RWPE1 (cell line): ENCODE data around the gene ASB13.

Experiments
- CTCF ChIA-PET: fragments of 350-600 bp; sonication (Branson Sonifier 250); formaldehyde crosslinking; extraction: SDS; loops from one replicate; lab custom pipeline; 2021; lab: Yijun Ruan, JAX
- POLR2A ChIA-PET: fragments of 400-600 bp; formaldehyde crosslinking; extraction: SDS; loops from one replicate; lab custom pipeline; 2020; ENCODE audit warnings: antibody characterized with exemption; ENCODE audit not compliant: low non-redundant PET; lab: Yijun Ruan, JAX
- DNase-seq: peaks from one replicate; pipeline ENCODE4 v3.0.0; 2012; ENCODE audit warnings: low spot score
- H3K27ac ChIP-seq: fragments of 450-650 bp; 2 replicates; pipeline ENCODE4 v1.5.1; 2017
- TF ChIP-seq, protein P1 (sequence below): fragments of 450-650 bp; conservative IDR thresholded peaks from 2 replicates; pipeline ENCODE4 v1.5.1; 2017; ENCODE audit warnings: low read depth, mild to moderate bottlenecking

Gene ASB13

DNA sequence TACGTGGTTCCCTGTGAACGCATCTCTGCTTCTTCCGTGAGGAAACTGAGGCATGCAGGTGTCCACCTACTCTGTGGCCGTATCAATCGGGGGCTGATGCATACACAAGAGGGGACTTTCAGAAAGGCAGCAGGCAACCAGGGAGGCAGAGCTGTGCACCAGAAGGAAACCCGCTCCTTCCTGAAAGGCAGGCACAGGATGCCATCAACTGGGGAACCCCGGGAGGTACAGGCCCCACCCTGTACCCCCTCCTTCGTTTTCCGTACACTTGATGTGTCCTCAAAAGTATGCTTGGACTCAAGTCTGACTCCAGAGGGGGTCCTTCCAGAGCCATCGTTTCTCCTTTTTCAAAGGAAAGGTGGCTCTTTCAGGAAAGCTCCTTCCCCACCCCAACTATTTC lies 59.5 kb downstream of the ASB13 start:
- ChIA-PET POLR2A (no interaction called here), CTCF (interaction anchor here (0.7 kb wide), 1 partner anchor 281 kb away, joined by 3 read pairs; no protein-coding TSS in a partner anchor)

DNA sequence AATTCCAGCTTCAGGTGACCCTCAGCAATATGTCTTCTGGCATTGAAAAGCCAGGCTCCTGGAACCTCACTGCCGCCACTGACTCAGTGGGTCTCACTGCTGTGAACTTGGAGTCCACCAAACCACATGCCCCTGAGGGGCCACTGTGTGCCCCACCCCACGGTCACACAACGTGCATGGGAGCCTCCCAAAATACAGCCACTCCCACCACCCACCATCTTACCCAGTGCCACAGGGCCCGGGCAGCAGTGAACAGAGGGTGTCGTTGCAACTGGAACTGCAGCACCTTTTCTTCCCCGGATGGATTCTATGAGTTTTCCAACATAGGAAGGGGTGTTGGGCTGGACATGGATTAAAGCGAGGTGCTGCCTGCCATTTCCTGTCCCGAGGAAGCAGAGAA lies 60.1 kb downstream of the ASB13 start:
- H3K27ac ChIP-seq = no peak overlapping the region
- POLR2A ChIA-PET = no interaction called here
- DNase-seq = no peak
- CTCF ChIA-PET = no interaction called here
- TF ChIP-seq, protein P1, sequence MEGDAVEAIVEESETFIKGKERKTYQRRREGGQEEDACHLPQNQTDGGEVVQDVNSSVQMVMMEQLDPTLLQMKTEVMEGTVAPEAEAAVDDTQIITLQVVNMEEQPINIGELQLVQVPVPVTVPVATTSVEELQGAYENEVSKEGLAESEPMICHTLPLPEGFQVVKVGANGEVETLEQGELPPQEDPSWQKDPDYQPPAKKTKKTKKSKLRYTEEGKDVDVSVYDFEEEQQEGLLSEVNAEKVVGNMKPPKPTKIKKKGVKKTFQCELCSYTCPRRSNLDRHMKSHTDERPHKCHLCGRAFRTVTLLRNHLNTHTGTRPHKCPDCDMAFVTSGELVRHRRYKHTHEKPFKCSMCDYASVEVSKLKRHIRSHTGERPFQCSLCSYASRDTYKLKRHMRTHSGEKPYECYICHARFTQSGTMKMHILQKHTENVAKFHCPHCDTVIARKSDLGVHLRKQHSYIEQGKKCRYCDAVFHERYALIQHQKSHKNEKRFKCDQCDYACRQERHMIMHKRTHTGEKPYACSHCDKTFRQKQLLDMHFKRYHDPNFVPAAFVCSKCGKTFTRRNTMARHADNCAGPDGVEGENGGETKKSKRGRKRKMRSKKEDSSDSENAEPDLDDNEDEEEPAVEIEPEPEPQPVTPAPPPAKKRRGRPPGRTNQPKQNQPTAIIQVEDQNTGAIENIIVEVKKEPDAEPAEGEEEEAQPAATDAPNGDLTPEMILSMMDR = no peak

More for the DNA sequence above, 59.5 kb downstream of the ASB13 start:
- H3K27ac ChIP-seq = no peak overlapping the region
- DNase-seq = no peak
- TF ChIP-seq, protein P1 = no peak

DNA sequence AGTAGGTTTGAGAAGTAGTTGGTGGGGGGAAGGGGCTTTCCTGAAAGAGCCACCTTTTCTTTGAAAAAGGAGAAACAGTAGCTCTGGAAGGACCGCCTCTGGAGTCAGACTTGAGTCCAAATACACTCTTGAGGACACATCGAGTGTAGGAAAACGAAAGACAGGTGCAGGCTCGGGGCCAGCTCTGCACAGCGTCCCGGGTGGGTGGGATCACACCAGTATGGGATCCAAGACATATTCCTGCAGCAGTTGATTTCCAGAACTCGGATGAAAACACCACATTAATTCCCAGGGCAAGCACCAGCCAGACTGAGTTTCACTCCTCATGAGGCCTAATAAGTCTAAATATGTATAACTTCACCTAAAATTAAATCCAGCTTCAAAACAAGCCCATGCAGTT lies 61.4 kb downstream of the ASB13 start:
- H3K27ac ChIP-seq = no peak overlapping the region
- DNase-seq = no peak
- TF ChIP-seq, protein P1 = no peak
- CTCF ChIA-PET = interaction anchor here (1.1 kb wide), 1 partner anchor 10 kb away, joined by 5 read pairs; no protein-coding TSS in a partner anchor
- POLR2A ChIA-PET = no interaction called here

DNA sequence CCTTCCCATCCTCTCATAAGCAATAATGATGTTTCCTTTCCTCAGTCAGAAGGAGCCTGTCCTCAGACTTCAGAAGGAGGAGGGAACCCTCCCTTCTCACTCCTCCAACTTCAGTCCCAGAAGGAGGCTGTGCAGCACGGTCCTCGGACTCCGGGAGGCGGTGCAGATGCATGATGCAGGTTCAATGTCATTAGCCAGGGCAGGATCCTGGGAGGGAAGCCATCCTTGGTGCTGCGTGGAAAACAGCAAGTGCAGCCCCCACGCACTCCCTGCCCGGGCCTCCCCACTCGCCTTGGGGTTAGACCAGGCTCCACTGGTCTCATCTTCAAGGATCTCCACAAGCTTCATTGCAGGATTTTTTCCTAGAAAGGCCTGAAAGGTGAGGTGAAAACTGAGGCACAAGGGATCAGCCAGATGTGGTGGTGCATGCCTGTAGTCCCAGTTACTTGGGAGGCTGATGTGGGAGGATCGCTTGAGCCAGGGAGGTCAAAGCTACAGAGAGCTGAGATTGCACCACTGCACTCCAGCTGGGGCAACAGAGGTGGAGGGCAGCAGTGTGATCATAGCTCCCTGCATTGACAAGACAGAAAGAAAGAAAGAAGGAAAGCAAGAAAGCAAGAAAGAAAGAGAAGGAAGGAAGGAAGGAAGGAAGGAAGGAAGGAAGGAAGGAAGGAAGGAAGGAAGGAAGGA lies 62.0 kb downstream of the ASB13 start:
- H3K27ac ChIP-seq = no peak overlapping the region
- ChIA-PET CTCF (interaction anchor here (1.1 kb wide), 1 partner anchor 11 kb away, joined by 5 read pairs; no protein-coding TSS in a partner anchor), POLR2A (no interaction called here)
- TF ChIP-seq, protein P1 = no peak
- DNase-seq = no peak

DNA sequence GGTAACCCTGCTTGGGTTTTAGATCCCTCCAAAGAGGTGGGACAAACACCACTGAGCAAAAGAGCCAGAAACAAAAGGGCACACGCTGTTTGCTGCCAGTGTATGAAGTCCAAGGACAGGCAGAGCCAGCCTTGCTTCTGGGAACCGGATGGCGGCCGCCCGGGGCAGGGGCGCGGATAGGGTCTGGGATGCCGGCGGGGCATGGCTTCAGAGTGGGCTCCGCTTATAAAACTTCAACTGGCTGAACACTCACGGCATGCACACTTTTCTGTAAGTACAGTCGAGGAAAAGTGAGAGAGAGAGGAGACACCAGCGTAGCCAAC lies 62.6 kb downstream of the ASB13 start:
- ChIA-PET CTCF (no interaction called here), POLR2A (no interaction called here)
- DNase-seq = no peak
- TF ChIP-seq, protein P1 = no peak
- H3K27ac ChIP-seq = no peak overlapping the region

DNA sequence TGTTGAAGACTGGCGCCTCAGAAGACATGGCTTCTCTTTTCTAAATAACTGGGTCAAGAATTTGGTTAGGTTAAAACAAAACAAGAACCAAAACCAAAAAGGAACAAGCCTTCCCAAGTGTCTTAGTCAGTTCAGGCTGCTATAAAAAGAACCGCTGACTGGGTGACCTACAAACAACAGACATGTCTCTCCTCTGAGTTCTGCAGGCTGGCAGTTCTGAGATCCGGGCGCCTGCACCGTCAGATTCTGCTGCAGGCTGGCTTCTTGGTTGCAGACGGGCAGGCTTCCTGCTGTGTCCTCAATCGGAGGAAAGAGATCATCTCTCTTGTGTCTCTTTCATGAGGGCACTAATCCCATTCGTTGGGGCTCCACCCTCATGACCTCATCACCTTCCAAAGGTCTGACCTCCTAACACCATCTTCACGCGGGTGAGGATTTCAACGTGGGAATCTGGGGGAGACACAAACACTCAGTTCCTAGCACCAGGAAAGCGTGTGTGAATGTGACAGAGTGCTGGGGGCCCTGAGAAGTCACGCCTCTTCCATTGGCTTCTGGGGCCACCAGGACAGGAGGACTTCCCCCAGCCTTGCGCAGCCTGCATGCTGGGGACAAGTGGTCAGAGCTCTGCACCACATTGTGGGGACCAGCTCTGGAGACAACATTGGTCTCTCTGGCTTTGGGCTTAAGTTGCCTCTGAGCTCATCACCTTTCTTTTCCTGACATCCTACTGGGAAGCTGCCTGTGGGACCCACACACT lies 63.1 kb downstream of the ASB13 start:
- ChIA-PET CTCF (interaction anchor here (1.1 kb wide), 1 partner anchor 20 kb away, joined by 3 read pairs; no protein-coding TSS in a partner anchor), POLR2A (no interaction called here)
- no peak for DNase-seq
- no peak overlapping the region for H3K27ac ChIP-seq
- TF ChIP-seq, protein P1 = no peak
